ENCODE results near the gene C2CD4A. TPM values are rescaled to one million over a fixed set of nuclear protein-coding genes. Genes with fewer than 3 reads are reported as not detected.

Gene C2CD4A
- polyA plus RNA-seq, 1 experiment = not detected

DNA sequence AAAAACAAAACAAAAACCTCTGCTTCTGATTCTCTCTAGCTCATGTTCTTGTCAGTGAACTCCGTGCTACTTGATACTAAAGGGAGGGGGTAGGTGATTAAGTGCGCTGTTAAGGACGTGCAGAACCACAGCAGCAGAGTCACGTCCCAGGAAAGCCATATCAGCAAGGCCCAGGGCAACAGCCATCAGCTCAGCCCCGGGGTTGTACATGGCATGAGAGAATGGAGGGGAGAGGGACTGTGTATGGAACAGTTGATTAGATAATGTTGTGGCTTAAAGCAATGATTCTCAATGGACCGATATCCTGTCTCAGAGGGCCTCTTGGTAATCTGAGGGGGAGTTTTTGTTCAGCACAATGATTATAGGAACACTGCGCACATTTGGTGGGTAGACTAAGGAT, 27.6 kb downstream of the C2CD4A start:
- TF ChIP-seq, protein P1, sequence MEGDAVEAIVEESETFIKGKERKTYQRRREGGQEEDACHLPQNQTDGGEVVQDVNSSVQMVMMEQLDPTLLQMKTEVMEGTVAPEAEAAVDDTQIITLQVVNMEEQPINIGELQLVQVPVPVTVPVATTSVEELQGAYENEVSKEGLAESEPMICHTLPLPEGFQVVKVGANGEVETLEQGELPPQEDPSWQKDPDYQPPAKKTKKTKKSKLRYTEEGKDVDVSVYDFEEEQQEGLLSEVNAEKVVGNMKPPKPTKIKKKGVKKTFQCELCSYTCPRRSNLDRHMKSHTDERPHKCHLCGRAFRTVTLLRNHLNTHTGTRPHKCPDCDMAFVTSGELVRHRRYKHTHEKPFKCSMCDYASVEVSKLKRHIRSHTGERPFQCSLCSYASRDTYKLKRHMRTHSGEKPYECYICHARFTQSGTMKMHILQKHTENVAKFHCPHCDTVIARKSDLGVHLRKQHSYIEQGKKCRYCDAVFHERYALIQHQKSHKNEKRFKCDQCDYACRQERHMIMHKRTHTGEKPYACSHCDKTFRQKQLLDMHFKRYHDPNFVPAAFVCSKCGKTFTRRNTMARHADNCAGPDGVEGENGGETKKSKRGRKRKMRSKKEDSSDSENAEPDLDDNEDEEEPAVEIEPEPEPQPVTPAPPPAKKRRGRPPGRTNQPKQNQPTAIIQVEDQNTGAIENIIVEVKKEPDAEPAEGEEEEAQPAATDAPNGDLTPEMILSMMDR (IDR thresholded peaks at IDR 0.05; ENCODE audit: low read depth, low read length) = no peak
- H3K27ac ChIP-seq (ENCODE audit: low read depth, low read length) = no peak overlapping the region
- ChIA-PET CTCF (no interaction called here), POLR2A (no interaction called here)
- no peak overlapping the region for H3K4me3 ChIP-seq (ENCODE audit: low read depth, low read length)
- DNase-seq (ENCODE audit: low read depth, low spot score) = no peak
- peaks cover 7% of the 10 kb centered on the region for H3K27me3 ChIP-seq (ENCODE audit: control insufficient read depth, insufficient read depth, low read length)
- H3K9me3 ChIP-seq (ENCODE audit: control insufficient read depth, insufficient read depth, low read length) = no peaks in the 10 kb centered on the region

DNA sequence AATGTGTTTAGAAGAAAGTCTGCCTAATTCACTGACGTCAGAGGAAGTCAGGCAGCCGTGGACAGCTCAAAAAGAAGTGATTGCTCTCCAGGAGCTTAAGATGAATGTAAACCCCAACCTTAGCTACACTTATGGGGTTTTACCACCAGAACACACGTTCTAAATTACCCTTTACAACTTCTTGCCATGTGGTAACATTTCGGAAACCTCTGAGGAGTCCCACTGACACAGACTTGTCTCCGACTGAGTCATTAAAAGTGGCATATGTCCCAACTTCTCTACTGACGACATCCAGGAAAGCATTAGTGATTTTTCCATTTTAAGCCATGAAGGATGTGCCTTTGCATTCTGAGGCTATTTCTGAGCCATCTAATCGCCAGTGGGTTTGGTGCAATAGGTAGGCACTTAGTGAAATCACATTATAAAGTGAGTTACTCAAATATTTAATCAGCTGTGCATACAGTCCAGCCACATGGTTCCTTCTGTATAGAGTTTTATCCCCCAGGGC, 32.4 kb downstream of the C2CD4A start:
- no peak for DNase-seq (ENCODE audit: low read depth, low spot score)
- no peaks in the 10 kb centered on the region for H3K9me3 ChIP-seq (ENCODE audit: control insufficient read depth, insufficient read depth, low read length)
- H3K27me3 ChIP-seq (ENCODE audit: control insufficient read depth, insufficient read depth, low read length) = peaks cover 7% of the 10 kb centered on the region
- no peak overlapping the region for H3K27ac ChIP-seq (ENCODE audit: low read depth, low read length)
- POLR2A ChIA-PET = no interaction called here
- TF ChIP-seq, protein P1 (IDR thresholded peaks at IDR 0.05; ENCODE audit: low read depth, low read length) = no peak
- CTCF ChIA-PET = interaction anchor here (1.0 kb wide), 1 partner anchor 26 kb away, joined by 3 read pairs; no protein-coding TSS in a partner anchor
- H3K4me3 ChIP-seq (ENCODE audit: low read depth, low read length) = no peak overlapping the region

DNA sequence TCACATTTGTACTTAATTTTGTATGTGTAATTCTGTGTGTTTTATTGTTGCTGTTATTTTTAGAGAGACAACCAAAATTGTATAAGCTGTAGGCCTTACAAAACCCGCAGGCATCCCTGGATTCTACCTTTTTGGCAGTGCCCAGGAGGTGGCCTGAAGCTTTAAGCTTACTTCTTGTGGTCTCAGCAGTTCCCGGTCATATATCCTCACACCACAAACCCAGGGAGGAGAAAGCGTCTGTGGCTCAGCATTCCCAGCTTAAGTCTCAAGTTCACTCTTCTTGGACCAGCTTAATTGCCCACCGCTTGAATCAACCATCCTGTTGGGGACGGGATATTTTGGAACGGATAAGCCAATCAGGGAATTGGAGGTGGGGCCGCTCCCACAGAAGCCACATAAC, 36.7 kb downstream of the C2CD4A start:
- CTCF ChIA-PET = interaction anchor here (1.2 kb wide), 1 partner anchor 16 kb away, joined by 3 read pairs; no protein-coding TSS in a partner anchor

DNA sequence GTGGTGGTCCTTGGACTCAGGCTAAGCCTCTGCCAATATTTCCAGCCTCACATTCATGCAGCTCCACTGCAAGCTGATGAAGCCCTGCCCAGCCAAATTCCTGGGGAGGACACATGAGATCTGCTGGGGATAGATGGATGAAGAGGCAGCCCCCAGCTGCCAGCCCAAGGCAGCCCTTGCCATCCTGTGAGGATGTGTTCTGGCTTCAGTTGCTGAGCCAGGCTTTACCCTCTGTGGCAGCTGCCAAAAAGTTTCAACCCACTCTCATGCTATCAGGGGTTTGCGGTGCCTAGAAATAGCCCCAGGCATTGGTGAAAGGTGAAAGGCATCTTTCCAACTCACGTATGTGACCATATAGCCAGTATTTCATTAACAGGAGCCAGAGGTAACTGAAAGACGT, 37.6 kb downstream of the C2CD4A start:
- TF ChIP-seq, protein P1 (IDR thresholded peaks at IDR 0.05; ENCODE audit: low read depth, low read length) = no peak
- H3K27ac ChIP-seq (ENCODE audit: low read depth, low read length) = no peak overlapping the region
- no peak for DNase-seq (ENCODE audit: low read depth, low spot score)
- ChIA-PET CTCF (interaction anchor here (1.2 kb wide), 1 partner anchor 15 kb away, joined by 3 read pairs; no protein-coding TSS in a partner anchor), POLR2A (no interaction called here)
- H3K4me3 ChIP-seq (ENCODE audit: low read depth, low read length) = no peak overlapping the region
- no peaks in the 10 kb centered on the region for H3K27me3 ChIP-seq (ENCODE audit: control insufficient read depth, insufficient read depth, low read length)
- H3K9me3 ChIP-seq (ENCODE audit: control insufficient read depth, insufficient read depth, low read length) = no peaks in the 10 kb centered on the region

More for the DNA sequence above, 36.7 kb downstream of the C2CD4A start:
- no peak for DNase-seq (ENCODE audit: low read depth, low spot score)
- no peak overlapping the region for H3K27ac ChIP-seq (ENCODE audit: low read depth, low read length)
- no peaks in the 10 kb centered on the region for H3K9me3 ChIP-seq (ENCODE audit: control insufficient read depth, insufficient read depth, low read length)
- POLR2A ChIA-PET = no interaction called here
- H3K27me3 ChIP-seq (ENCODE audit: control insufficient read depth, insufficient read depth, low read length) = no peaks in the 10 kb centered on the region
- H3K4me3 ChIP-seq (ENCODE audit: low read depth, low read length) = no peak overlapping the region
- TF ChIP-seq, protein P1 (IDR thresholded peaks at IDR 0.05; ENCODE audit: low read depth, low read length) = no peak

DNA sequence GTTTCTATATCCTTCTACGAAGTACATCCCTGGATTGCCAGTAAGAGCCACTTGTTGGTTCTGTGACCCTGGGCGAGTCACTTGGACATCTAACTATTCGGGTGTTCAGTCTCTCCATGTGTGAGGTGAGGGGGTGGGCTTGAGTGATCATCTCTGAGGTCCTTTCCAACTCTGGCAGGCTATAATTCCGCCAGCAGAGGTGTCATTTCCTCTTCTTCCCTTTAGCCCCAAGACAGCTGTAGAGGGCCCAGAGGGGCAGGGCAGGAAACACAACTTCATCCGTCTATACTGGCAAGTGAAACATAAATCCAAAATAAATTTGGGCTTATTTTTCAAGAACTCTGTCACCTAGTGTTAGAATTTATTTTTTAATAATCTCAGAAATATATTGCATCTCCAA, 38.1 kb downstream of the C2CD4A start:
- no peak overlapping the region for H3K4me3 ChIP-seq (ENCODE audit: low read depth, low read length)
- no peaks in the 10 kb centered on the region for H3K27me3 ChIP-seq (ENCODE audit: control insufficient read depth, insufficient read depth, low read length)
- CTCF ChIA-PET = interaction anchor here (1.2 kb wide), 1 partner anchor 14 kb away, joined by 3 read pairs; no protein-coding TSS in a partner anchor

More for the DNA sequence above, 38.1 kb downstream of the C2CD4A start:
- POLR2A ChIA-PET = no interaction called here
- no peak for DNase-seq (ENCODE audit: low read depth, low spot score)
- Histone ChIP-seq H3K9me3 (ENCODE audit: control insufficient read depth, insufficient read depth, low read length) (no peaks in the 10 kb centered on the region), H3K27ac (ENCODE audit: low read depth, low read length) (no peak overlapping the region)
- TF ChIP-seq, protein P1 (IDR thresholded peaks at IDR 0.05; ENCODE audit: low read depth, low read length) = no peak
